NT2/D1 (cell line): Measurements from ENCODE around the gene PDAP1.

ENCODE experiments used
- SUZ12 ChIP-seq: IDR thresholded peaks from 2 replicates; pipeline ENCODE4 v1.6.1; 2011; ENCODE audit not compliant: insufficient read length, insufficient read depth; ENCODE audit errors: extremely low read depth
- ZNF274 ChIP-seq: IDR thresholded peaks from 2 replicates; pipeline ENCODE4 v1.6.1; 2011; ENCODE audit warnings: mild to moderate bottlenecking, low read depth, low read length

DNA sequence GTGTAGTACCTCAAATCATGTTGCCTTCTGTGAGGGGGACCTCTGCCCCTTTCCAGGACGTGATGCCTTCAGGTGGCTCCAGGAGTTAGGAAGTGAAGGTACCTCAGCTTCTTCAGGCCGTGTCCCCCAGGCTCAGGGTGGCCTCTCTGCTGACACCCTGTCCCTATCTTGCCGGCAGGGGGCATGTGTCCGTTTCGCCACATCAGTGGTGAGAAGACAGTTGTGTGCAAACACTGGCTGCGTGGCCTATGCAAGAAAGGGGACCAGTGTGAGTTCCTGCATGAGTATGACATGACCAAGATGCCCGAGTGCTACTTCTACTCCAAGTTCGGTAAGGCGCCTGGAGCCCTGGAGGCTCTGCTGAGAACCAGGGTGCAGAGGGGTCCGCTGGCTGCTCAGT is 39.5 kb upstream of the PDAP1 start:
- TF ChIP-seq SUZ12 (no peak), ZNF274 (no peak)
